Right lobe of liver (tissue), 4 donors: ENCODE measurements around the gene MYO3B.

Experiments used
- POLR2A ChIP-seq: fragments of 450-650 bp; IDR thresholded peaks from one replicate; pipeline ENCODE4 v1.6.1; 2017; ENCODE audit warnings: antibody characterized with exemption, mild to moderate bottlenecking
- TF ChIP-seq, protein P1 (sequence below), 4 donors: fragments of 200-600 bp in 3 of 4; fragments of 450-650 bp in 1 of 4; IDR thresholded peaks; one replicate each; pipeline versions ENCODE4 v1.5.1 to v1.8.0; 2016 to 2022; ENCODE audit warnings: antibody characterized with exemption in 4 of 4, mild to moderate bottlenecking in 2 of 4
- donor health status: DM: no; HTN: no; CAD: no.
- donor health status: DM: no; HTN: no; CAD: no.
- donor health status: DM: no; HTN: yes; CAD: no.

DNA sequence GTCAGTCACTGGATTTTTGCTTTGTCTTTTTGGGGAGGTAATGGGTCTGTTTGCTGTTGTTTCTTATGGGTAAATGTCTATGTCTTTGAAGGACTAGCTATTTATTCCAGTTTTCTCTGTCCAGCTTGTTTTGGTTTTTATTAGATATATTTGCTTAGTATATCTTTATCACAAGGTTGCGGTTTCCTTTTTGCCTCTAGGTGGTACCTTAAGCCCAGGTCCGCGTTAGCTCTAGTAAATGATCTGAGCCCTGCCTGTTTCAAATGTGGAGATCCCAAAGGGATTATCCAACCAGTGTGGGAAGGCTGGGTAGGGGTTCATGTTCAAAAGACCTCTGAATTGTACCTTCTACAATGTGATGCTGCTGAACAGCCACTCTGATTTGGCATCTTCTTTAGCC, 114.5 kb downstream of the MYO3B start:
- TF ChIP-seq, protein P1, sequence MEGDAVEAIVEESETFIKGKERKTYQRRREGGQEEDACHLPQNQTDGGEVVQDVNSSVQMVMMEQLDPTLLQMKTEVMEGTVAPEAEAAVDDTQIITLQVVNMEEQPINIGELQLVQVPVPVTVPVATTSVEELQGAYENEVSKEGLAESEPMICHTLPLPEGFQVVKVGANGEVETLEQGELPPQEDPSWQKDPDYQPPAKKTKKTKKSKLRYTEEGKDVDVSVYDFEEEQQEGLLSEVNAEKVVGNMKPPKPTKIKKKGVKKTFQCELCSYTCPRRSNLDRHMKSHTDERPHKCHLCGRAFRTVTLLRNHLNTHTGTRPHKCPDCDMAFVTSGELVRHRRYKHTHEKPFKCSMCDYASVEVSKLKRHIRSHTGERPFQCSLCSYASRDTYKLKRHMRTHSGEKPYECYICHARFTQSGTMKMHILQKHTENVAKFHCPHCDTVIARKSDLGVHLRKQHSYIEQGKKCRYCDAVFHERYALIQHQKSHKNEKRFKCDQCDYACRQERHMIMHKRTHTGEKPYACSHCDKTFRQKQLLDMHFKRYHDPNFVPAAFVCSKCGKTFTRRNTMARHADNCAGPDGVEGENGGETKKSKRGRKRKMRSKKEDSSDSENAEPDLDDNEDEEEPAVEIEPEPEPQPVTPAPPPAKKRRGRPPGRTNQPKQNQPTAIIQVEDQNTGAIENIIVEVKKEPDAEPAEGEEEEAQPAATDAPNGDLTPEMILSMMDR (IDR thresholded peaks at IDR 0.05), result no peak
- TF ChIP-seq POLR2A, result no peak
